NCI-H1694 (cell line): ENCODE measurements around the gene GALNT6.

Source experiments
- DNase-seq: peaks from one replicate; lab custom pipeline; 2025; lab: John Stamatoyannopoulos, UW

The GALNT6 gene

GRCh38 chr12:51405801-51406207, 14.6 kb upstream of the GALNT6 start:
- DNase-seq = no peak

GRCh38 chr12:51404627-51405026, 13.4 kb upstream of the GALNT6 start:
- no peak for DNase-seq

- DNase-seq = no peak
Observed at GRCh38 chr12:51403681-51404136, 12.5 kb upstream of the GALNT6 start.

GRCh38 chr12:51403159-51403558, 12.0 kb upstream of the GALNT6 start:
- no peak for DNase-seq

GRCh38 chr12:51401900-51402299, 10.7 kb upstream of the GALNT6 start:
- no peak for DNase-seq

GRCh38 chr12:51401486-51401885, 10.3 kb upstream of the GALNT6 start:
- DNase-seq = no peak

- DNase-seq = no peak
Observed at GRCh38 chr12:51401020-51401419, 9.8 kb upstream of the GALNT6 start.

- no peak for DNase-seq
Observed at GRCh38 chr12:51399891-51400290, 8.7 kb upstream of the GALNT6 start.

GRCh38 chr12:51397670-51398069, 6.5 kb upstream of the GALNT6 start:
- no peak for DNase-seq

- no peak for DNase-seq
Observed at GRCh38 chr12:51395283-51396230, 4.4 kb upstream of the GALNT6 start.

GRCh38 chr12:51393676-51394545, 2.7 kb upstream of the GALNT6 start:
- no peak for DNase-seq

GRCh38 chr12:51392556-51393237, 1.5 kb upstream of the GALNT6 start:
- no peak for DNase-seq

- DNase-seq = no peak
Observed at GRCh38 chr12:51390891-51391282, 319 bp downstream of the GALNT6 start.

- no peak for DNase-seq
Observed at GRCh38 chr12:51390457-51390856, 749 bp downstream of the GALNT6 start.

- DNase-seq = no peak
Observed at GRCh38 chr12:51389302-51389999, 1.8 kb downstream of the GALNT6 start.

- DNase-seq = no peak
Observed at GRCh38 chr12:51388846-51389245, 2.4 kb downstream of the GALNT6 start.

- no peak for DNase-seq
Observed at GRCh38 chr12:51388069-51388799, 3.0 kb downstream of the GALNT6 start.

- DNase-seq = no peak
Observed at GRCh38 chr12:51386351-51386750, 4.9 kb downstream of the GALNT6 start.

- DNase-seq = no peak
Observed at GRCh38 chr12:51383269-51383905, 7.8 kb downstream of the GALNT6 start.

GRCh38 chr12:51382173-51382572, 9.0 kb downstream of the GALNT6 start:
- no peak for DNase-seq
